ENCODE results near the gene AK4.

AK4 gene

DNA sequence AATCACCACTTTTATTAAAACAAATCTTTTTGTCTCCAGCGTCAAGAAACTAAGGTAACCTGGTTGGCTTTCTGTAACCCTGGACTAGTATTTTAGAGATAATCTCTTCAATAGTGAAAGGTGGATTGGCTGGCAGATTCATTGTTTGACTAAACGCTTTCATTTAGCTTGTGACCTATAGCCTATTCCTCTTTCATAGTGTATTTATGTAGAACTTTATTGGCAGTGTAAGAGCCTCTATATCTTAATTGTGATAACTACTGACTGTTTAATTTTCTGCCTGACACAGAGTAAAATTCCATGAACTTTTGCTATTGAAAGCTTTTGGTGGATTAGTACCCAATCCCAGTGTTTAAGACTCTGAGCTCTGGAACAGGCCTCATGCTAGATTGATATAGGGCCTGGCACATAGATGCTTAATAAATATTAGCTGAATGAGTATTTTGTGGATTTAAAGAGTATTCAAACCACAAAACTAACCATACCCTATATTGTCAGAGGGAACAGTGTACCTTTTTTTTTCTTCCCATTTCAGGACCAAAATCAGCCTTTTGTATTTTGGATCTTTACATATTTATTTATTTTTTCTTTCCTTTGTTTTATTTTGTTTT is 34.8 kb downstream of the AK4 start:
- no peak for DNase-seq (ENCODE audit: low read depth)
- no peak overlapping the region for H3K4me3 ChIP-seq (ENCODE audit: low read depth, low read length)
- TF ChIP-seq, protein P1, sequence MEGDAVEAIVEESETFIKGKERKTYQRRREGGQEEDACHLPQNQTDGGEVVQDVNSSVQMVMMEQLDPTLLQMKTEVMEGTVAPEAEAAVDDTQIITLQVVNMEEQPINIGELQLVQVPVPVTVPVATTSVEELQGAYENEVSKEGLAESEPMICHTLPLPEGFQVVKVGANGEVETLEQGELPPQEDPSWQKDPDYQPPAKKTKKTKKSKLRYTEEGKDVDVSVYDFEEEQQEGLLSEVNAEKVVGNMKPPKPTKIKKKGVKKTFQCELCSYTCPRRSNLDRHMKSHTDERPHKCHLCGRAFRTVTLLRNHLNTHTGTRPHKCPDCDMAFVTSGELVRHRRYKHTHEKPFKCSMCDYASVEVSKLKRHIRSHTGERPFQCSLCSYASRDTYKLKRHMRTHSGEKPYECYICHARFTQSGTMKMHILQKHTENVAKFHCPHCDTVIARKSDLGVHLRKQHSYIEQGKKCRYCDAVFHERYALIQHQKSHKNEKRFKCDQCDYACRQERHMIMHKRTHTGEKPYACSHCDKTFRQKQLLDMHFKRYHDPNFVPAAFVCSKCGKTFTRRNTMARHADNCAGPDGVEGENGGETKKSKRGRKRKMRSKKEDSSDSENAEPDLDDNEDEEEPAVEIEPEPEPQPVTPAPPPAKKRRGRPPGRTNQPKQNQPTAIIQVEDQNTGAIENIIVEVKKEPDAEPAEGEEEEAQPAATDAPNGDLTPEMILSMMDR (IDR thresholded peaks at IDR 0.05; ENCODE audit: low read depth, low read length) = no peak
- TF ChIP-seq, protein P2, sequence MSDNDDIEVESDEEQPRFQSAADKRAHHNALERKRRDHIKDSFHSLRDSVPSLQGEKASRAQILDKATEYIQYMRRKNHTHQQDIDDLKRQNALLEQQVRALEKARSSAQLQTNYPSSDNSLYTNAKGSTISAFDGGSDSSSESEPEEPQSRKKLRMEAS (IDR thresholded peaks at IDR 0.05; ENCODE audit: low read depth, low read length) = no peak
- no peak for TF ChIP-seq POLR2A (IDR thresholded peaks at IDR 0.05; ENCODE audit: extremely low read depth, insufficient read length)
- no peak for TF ChIP-seq MYC (IDR thresholded peaks at IDR 0.05; ENCODE audit: low read depth, low read length)

GRCh38 chr1:65189576-65190115 is 41.6 kb downstream of the AK4 start:
- TF ChIP-seq MYC (IDR thresholded peaks at IDR 0.05; ENCODE audit: low read depth, low read length) (no peak), POLR2A (IDR thresholded peaks at IDR 0.05; ENCODE audit: extremely low read depth, insufficient read length) (no peak)
- TF ChIP-seq, protein P1 (IDR thresholded peaks at IDR 0.05; ENCODE audit: low read depth, low read length) = no peak
- TF ChIP-seq, protein P2 (IDR thresholded peaks at IDR 0.05; ENCODE audit: low read depth, low read length) = no peak
- DNase-seq (ENCODE audit: low read depth) = no peak
- no peak overlapping the region for H3K4me3 ChIP-seq (ENCODE audit: low read depth, low read length)

DNA sequence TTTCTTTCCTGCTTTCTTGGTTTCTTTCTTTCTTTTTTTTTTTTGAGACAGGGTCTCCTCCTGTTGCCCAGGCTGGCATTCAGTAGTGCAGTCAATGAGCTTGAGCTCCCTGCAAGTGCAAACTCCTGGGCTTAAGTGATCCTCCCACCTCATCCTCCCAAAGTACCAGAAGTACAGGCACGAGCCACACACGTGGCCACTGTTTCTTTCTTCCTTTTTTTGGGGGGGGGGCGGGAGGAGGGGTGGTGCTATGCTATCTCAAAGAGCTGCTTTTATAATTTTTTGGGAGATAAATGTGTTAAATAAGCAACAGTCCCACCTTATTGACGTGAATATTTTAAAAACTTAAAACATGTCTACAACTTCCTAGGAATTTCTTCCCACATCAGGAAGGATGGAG is 42.2 kb downstream of the AK4 start:
- TF ChIP-seq POLR2A (IDR thresholded peaks at IDR 0.05; ENCODE audit: extremely low read depth, insufficient read length) = no peak
- TF ChIP-seq, protein P2 (IDR thresholded peaks at IDR 0.05; ENCODE audit: low read depth, low read length) = no peak
- TF ChIP-seq, protein P1 (IDR thresholded peaks at IDR 0.05; ENCODE audit: low read depth, low read length) = no peak
- no peak for TF ChIP-seq MYC (IDR thresholded peaks at IDR 0.05; ENCODE audit: low read depth, low read length)
- H3K4me3 ChIP-seq (ENCODE audit: low read depth, low read length) = no peak overlapping the region
- DNase-seq (ENCODE audit: low read depth) = no peak

- TF ChIP-seq MYC (IDR thresholded peaks at IDR 0.05; ENCODE audit: low read depth, low read length) = no peak
- no peak for TF ChIP-seq POLR2A (IDR thresholded peaks at IDR 0.05; ENCODE audit: extremely low read depth, insufficient read length)
- TF ChIP-seq, protein P2 (IDR thresholded peaks at IDR 0.05; ENCODE audit: low read depth, low read length) = no peak
- TF ChIP-seq, protein P1 (IDR thresholded peaks at IDR 0.05; ENCODE audit: low read depth, low read length) = no peak
- no peak overlapping the region for H3K4me3 ChIP-seq (ENCODE audit: low read depth, low read length)
- no peak for DNase-seq (ENCODE audit: low read depth)
Measured at GRCh38 chr1:65193129-65193695, 45.2 kb downstream of the AK4 start.

DNA sequence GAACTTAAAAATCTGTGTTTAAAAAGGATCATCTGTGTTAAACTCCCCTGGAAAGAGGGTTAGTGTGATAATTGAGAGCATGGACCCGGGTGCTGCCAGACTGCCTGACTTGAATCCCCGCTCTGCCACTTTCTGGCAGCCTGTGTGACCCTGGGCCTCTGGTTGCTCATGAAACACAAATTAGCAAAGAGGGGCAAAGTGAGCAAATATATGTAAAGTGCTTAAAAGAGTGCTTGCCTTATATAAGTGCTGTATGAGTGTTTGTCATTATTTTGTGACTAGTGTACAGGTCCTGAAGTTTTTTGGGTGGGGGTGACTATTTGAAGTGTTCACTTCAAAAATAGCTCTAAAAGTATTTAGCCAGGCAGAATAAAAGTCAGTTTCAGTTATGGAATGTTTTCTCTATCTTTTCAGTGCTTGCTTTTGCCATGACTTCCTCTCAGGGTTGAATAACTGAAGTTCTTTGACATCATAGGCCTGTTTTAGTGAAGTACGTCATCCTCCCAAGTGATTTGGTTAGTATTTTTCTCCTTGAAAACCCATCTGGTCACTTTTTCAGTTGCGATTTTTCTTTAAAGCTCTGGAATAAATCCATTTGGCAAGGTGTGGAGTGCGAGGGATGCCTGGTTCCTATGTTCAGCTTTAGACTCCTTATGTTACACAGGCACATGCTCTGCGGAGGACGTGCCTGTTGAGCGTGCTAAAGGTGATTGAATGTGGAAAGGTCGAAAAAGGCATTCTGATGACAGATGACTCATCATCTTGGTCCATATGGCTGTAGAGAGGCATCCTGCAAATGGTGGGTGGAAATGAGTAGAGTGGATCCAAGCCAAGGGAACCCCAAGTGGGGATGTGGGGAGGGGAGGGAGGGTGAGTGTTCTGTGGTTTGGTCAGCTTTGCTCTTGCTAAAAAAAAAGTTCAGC is 47.8 kb downstream of the AK4 start:
- no peak for TF ChIP-seq POLR2A (IDR thresholded peaks at IDR 0.05; ENCODE audit: extremely low read depth, insufficient read length)
- TF ChIP-seq, protein P2 (IDR thresholded peaks at IDR 0.05; ENCODE audit: low read depth, low read length) = no peak
- no peak for TF ChIP-seq MYC (IDR thresholded peaks at IDR 0.05; ENCODE audit: low read depth, low read length)
- TF ChIP-seq, protein P1 (IDR thresholded peaks at IDR 0.05; ENCODE audit: low read depth, low read length) = no peak
- DNase-seq (ENCODE audit: low read depth) = no peak
- no peak overlapping the region for H3K4me3 ChIP-seq (ENCODE audit: low read depth, low read length)

Data from NB4 (cell line).